ENCODE data around the gene STUB1.

The STUB1 gene

GRCh38 chr16:679814-680624 lies at the start of gene STUB1:
Gene STUB1 (plus strand): TSS chr16:680410. CDS start chr16:680526, 116 bp downstream.
- DNase-seq (ENCODE audit: low read depth): peak; percentile 81
- peak; percentile 53 for TF ChIP-seq POLR2A (IDR thresholded peaks at IDR 0.05; ENCODE audit: extremely low read depth, insufficient read length)
- no peak for TF ChIP-seq CTCF (IDR thresholded peaks at IDR 0.05; ENCODE audit: low read depth, low read length)
- TF ChIP-seq MYC (IDR thresholded peaks at IDR 0.05; ENCODE audit: low read depth, low read length): peak; percentile 48; the same call in 1 of the 2 replicates
- no peak for TF ChIP-seq MAX (IDR thresholded peaks at IDR 0.05; ENCODE audit: low read depth, low read length)
- peak within 1 kb of the TSS; percentile 78 for H3K4me3 ChIP-seq (ENCODE audit: low read depth, low read length)

GRCh38 chr16:630815-631405 lies 49.3 kb upstream of the STUB1 start, which contains the start of gene WFIKKN1:
Gene WFIKKN1 (plus strand): TSS chr16:630985. CDS start chr16:631254, 269 bp downstream.
- no peak for TF ChIP-seq MAX (IDR thresholded peaks at IDR 0.05; ENCODE audit: low read depth, low read length)
- TF ChIP-seq CTCF (IDR thresholded peaks at IDR 0.05; ENCODE audit: low read depth, low read length): no peak
- TF ChIP-seq POLR2A (IDR thresholded peaks at IDR 0.05; ENCODE audit: extremely low read depth, insufficient read length): no peak
- no peak for TF ChIP-seq MYC (IDR thresholded peaks at IDR 0.05; ENCODE audit: low read depth, low read length)
- DNase-seq (ENCODE audit: low read depth): no peak
- no peak within 1 kb of the TSS for H3K4me3 ChIP-seq (ENCODE audit: low read depth, low read length)

GRCh38 chr16:631808-632358 lies 48.3 kb upstream of the STUB1 start:
- TF ChIP-seq CTCF (IDR thresholded peaks at IDR 0.05; ENCODE audit: low read depth, low read length) (no peak), POLR2A (IDR thresholded peaks at IDR 0.05; ENCODE audit: extremely low read depth, insufficient read length) (no peak), MAX (IDR thresholded peaks at IDR 0.05; ENCODE audit: low read depth, low read length) (no peak), MYC (IDR thresholded peaks at IDR 0.05; ENCODE audit: low read depth, low read length) (no peak)
- H3K4me3 ChIP-seq (ENCODE audit: low read depth, low read length): no peak overlapping the region
- DNase-seq (ENCODE audit: low read depth): no peak

GRCh38 chr16:632486-633335 lies 47.5 kb upstream of the STUB1 start:
- DNase-seq (ENCODE audit: low read depth): no peak
- no peak for TF ChIP-seq POLR2A (IDR thresholded peaks at IDR 0.05; ENCODE audit: extremely low read depth, insufficient read length)
- TF ChIP-seq MYC (IDR thresholded peaks at IDR 0.05; ENCODE audit: low read depth, low read length): no peak
- no peak for TF ChIP-seq MAX (IDR thresholded peaks at IDR 0.05; ENCODE audit: low read depth, low read length)
- H3K4me3 ChIP-seq (ENCODE audit: low read depth, low read length): no peak overlapping the region

GRCh38 chr16:633336-634050 lies 46.7 kb upstream of the STUB1 start:
- no peak for TF ChIP-seq MAX (IDR thresholded peaks at IDR 0.05; ENCODE audit: low read depth, low read length)
- no peak for TF ChIP-seq CTCF (IDR thresholded peaks at IDR 0.05; ENCODE audit: low read depth, low read length)
- no peak for TF ChIP-seq MYC (IDR thresholded peaks at IDR 0.05; ENCODE audit: low read depth, low read length)
- TF ChIP-seq POLR2A (IDR thresholded peaks at IDR 0.05; ENCODE audit: extremely low read depth, insufficient read length): no peak
- no peak for DNase-seq (ENCODE audit: low read depth)
- no peak overlapping the region for H3K4me3 ChIP-seq (ENCODE audit: low read depth, low read length)

Measured in NB4 (cell line).